Type B pancreatic cell (in vitro differentiated cells): ENCODE results near the gene TYW5. TPM values are rescaled to one million over a fixed set of nuclear protein-coding genes. Genes with fewer than 3 reads are reported as not detected.

Experiments used
- DNase-seq: peaks from one replicate; pipeline ENCODE4 v3.0.0; 2021; ENCODE audit warnings: mixed read lengths; ENCODE audit not compliant: unreplicated experiment; ENCODE audit errors: extremely low spot score
- H3K27ac Mint-ChIP-seq: 2 replicates; pipeline ENCODE4 v1.8.0; 2021; ENCODE audit warnings: mild to moderate bottlenecking, mixed read lengths
- H3K27me3 Mint-ChIP-seq: 2 replicates; pipeline ENCODE4 v1.8.0; 2021; ENCODE audit warnings: mixed read lengths
- H3K36me3 Mint-ChIP-seq: 2 replicates; pipeline ENCODE4 v1.8.0; 2021; ENCODE audit warnings: mixed read lengths
- H3K4me1 Mint-ChIP-seq: one replicate; pipeline ENCODE4 v1.8.0; 2021; ENCODE audit warnings: mixed read lengths; ENCODE audit not compliant: unreplicated experiment
- H3K4me3 Mint-ChIP-seq: 2 replicates; pipeline ENCODE4 v1.8.0; 2021; ENCODE audit warnings: mild to moderate bottlenecking, mixed read lengths
- H3K9me3 Mint-ChIP-seq: 2 replicates; pipeline ENCODE4 v1.8.0; 2021; ENCODE audit warnings: mixed read lengths
- total RNA-seq: library from RNA; stranded (reverse); gene quantifications from 2 replicates; pipeline ENCODE4 v1.2.1, GENCODE V29; 2021; ENCODE audit warnings: low replicate concordance
- TF ChIP-seq, protein P1 (sequence below): fragments of 200-600 bp; sonication (generic); conservative IDR thresholded peaks from 2 replicates; pipeline ENCODE4 v1.5.0; 2021; ENCODE audit warnings: antibody characterized with exemption, mild to moderate bottlenecking

Gene TYW5
- total RNA-seq, 1 donor from 2014 or later, result 11.0 TPM

DNA sequence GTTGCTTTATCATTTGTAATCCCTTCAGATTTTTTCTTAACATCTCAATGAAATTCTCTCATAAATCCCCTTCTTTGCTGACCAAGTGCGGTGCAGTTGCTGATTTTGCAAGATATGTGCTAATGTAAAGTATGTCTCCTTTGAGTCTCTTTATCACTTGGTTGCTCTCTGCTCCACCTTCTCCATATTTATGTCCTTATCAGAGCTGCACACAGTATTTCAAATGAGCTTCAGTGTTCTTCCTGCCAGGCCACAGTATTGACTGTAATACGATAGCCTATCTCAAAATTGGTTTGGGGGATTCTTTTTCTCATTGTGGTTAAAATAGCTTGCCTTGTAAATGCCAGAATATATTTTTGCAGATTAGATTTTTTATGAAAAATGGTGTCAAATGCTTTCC lies 32.3 kb upstream of the TYW5 start:
- H3K27me3 Mint-ChIP-seq, result no peaks in the 10 kb centered on the region
- peaks cover 13% of the 10 kb centered on the region for H3K4me1 Mint-ChIP-seq
- H3K9me3 Mint-ChIP-seq, result no peaks in the 10 kb centered on the region
- no peak overlapping the region for H3K4me3 Mint-ChIP-seq
- TF ChIP-seq, protein P1, sequence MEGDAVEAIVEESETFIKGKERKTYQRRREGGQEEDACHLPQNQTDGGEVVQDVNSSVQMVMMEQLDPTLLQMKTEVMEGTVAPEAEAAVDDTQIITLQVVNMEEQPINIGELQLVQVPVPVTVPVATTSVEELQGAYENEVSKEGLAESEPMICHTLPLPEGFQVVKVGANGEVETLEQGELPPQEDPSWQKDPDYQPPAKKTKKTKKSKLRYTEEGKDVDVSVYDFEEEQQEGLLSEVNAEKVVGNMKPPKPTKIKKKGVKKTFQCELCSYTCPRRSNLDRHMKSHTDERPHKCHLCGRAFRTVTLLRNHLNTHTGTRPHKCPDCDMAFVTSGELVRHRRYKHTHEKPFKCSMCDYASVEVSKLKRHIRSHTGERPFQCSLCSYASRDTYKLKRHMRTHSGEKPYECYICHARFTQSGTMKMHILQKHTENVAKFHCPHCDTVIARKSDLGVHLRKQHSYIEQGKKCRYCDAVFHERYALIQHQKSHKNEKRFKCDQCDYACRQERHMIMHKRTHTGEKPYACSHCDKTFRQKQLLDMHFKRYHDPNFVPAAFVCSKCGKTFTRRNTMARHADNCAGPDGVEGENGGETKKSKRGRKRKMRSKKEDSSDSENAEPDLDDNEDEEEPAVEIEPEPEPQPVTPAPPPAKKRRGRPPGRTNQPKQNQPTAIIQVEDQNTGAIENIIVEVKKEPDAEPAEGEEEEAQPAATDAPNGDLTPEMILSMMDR, result no peak
- no peak overlapping the region for H3K27ac Mint-ChIP-seq
- no peak for DNase-seq
- H3K36me3 Mint-ChIP-seq, result no peaks in the 10 kb centered on the region

DNA sequence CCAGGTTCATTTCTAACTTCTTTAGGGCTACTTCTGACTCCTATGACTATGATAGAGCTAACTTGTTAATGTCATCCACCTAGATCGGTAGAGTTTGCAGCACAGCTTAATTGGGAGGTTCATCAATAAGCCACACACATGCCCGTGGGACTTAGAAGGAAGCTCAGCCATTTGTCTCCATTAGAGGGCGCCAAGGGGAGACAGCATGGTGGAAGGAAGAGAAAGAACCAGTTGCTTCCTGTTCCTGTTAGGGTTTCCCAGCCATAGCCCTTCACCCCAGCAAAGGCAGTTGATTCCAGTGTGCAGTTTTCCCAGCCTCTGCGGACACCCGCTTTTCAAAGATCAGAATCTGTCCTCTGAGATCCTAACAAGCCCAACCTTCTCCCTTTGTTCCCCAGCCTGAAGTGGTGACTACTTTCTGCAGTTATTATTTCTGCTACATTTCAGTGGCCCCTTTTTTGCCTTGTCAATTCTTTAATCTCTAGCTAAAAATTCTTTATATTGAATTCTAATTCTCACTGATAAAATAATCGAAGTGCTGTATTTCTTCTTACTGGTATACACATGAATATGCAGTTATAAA lies 30.4 kb upstream of the TYW5 start:
- H3K36me3 Mint-ChIP-seq, result no peaks in the 10 kb centered on the region
- no peaks in the 10 kb centered on the region for H3K9me3 Mint-ChIP-seq
- peaks cover 13% of the 10 kb centered on the region for H3K4me1 Mint-ChIP-seq
- peak overlapping the region; percentile 35 for H3K27ac Mint-ChIP-seq
- TF ChIP-seq, protein P1, result peak; percentile 80
- no peak for DNase-seq
- H3K27me3 Mint-ChIP-seq, result no peaks in the 10 kb centered on the region
- no peak overlapping the region for H3K4me3 Mint-ChIP-seq

DNA sequence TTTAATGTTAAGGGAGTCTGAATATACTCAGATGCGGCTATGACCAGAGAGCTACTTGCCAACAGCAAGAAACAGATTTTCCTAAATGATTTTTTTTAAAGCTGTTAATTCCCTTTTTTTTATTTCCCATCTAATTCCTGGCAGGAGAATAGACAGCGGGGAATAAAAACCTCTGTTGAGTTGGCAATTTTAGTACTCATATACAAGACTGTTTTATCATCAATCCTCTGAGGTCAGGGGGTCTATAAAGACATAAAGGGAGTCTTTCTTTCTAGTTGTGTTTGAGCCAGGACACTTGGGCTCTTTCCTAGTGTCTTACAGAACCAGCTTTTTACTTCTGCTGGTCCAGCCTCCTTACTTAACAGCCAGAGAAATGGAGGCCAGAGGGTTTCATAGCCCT lies 29.5 kb upstream of the TYW5 start:
- no peak overlapping the region for H3K27ac Mint-ChIP-seq
- H3K4me3 Mint-ChIP-seq, result no peak overlapping the region
- peaks cover 16% of the 10 kb centered on the region for H3K4me1 Mint-ChIP-seq
- no peaks in the 10 kb centered on the region for H3K27me3 Mint-ChIP-seq
- TF ChIP-seq, protein P1, result no peak
- no peaks in the 10 kb centered on the region for H3K9me3 Mint-ChIP-seq
- H3K36me3 Mint-ChIP-seq, result no peaks in the 10 kb centered on the region
- no peak for DNase-seq

DNA sequence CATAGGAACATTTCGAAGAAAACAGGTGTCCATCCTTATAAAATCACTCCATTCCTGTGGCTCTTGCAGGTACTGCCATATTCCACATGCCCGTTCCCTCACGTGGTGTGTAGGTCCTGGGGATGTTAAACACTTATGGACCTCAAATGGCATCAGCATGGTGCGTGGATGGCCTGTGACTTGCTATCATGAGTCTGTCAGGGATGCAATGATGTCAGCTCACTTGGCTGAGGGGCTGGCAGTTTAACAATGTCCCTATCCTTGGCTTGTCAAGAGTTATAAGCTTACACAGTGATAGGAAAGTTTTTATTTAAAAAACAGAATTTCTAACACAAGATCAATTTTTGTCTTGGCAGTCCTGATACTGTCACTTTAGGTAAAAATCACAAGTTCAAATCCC lies 28.9 kb upstream of the TYW5 start:
- DNase-seq, result no peak
- no peaks in the 10 kb centered on the region for H3K27me3 Mint-ChIP-seq
- no peak overlapping the region for H3K27ac Mint-ChIP-seq
- peaks cover 18% of the 10 kb centered on the region for H3K4me1 Mint-ChIP-seq
- TF ChIP-seq, protein P1, result no peak
- no peaks in the 10 kb centered on the region for H3K9me3 Mint-ChIP-seq
- no peaks in the 10 kb centered on the region for H3K36me3 Mint-ChIP-seq
- no peak overlapping the region for H3K4me3 Mint-ChIP-seq

DNA sequence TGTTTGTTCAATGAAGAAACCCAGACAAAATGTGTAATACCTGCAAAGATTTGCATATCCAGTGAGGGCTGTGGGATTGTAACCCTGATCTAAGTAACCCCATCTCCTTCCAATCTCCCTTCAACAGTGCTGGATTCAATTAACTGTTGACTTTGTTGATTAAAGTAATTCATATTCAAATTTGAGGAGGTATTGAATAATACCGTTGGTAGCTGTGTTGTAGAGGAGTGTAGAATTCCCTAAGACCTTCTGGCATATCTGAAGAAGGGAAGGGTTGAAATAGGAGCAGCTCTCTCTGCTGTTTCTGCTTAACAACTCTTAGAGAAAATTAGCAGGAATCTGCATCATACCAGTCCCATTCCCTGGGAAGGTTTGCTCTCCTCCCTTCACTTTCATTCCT lies 28.2 kb upstream of the TYW5 start:
- TF ChIP-seq, protein P1, result no peak
- no peak overlapping the region for H3K27ac Mint-ChIP-seq
- H3K36me3 Mint-ChIP-seq, result no peaks in the 10 kb centered on the region
- H3K27me3 Mint-ChIP-seq, result no peaks in the 10 kb centered on the region
- H3K9me3 Mint-ChIP-seq, result no peaks in the 10 kb centered on the region
- no peak for DNase-seq
- H3K4me3 Mint-ChIP-seq, result no peak overlapping the region
- peaks cover 18% of the 10 kb centered on the region for H3K4me1 Mint-ChIP-seq
